ENCODE results near the gene HOXC13. TPM values are rescaled to one million over a fixed set of nuclear protein-coding genes. Genes with fewer than 3 reads are reported as not detected.

Gene HOXC13
- total RNA-seq, 4 donors from 2014 or later, result not detected

- no peak for ATAC-seq
- H3K9me3 ChIP-seq, result peaks cover 0 to 6% (median 0%) of the 10 kb centered on the region in 3 donors
- 0 to 5% methylated on average over 1 to 14 of the region's 20 CpGs for WGBS, 2 donors (ENCODE audit: low coverage in 1 of 2)
- no peak within 1 kb of the TSS for H3K27ac ChIP-seq
- TF ChIP-seq POLR2A (IDR thresholded peaks at IDR 0.05) (no peak), EP300 (IDR thresholded peaks at IDR 0.05) (no peak), POLR2AphosphoS5 (IDR thresholded peaks at IDR 0.05) (no peak)
- TF ChIP-seq, protein P1, sequence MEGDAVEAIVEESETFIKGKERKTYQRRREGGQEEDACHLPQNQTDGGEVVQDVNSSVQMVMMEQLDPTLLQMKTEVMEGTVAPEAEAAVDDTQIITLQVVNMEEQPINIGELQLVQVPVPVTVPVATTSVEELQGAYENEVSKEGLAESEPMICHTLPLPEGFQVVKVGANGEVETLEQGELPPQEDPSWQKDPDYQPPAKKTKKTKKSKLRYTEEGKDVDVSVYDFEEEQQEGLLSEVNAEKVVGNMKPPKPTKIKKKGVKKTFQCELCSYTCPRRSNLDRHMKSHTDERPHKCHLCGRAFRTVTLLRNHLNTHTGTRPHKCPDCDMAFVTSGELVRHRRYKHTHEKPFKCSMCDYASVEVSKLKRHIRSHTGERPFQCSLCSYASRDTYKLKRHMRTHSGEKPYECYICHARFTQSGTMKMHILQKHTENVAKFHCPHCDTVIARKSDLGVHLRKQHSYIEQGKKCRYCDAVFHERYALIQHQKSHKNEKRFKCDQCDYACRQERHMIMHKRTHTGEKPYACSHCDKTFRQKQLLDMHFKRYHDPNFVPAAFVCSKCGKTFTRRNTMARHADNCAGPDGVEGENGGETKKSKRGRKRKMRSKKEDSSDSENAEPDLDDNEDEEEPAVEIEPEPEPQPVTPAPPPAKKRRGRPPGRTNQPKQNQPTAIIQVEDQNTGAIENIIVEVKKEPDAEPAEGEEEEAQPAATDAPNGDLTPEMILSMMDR (IDR thresholded peaks at IDR 0.05), result no peak
- H3K4me3 ChIP-seq, result no peak within 1 kb of the TSS
- no peaks in the 10 kb centered on the region for H3K36me3 ChIP-seq
- H3K4me1 ChIP-seq, result peaks cover 0 to 32% (median 10%) of the 10 kb centered on the region in 3 donors
- peaks cover 100% of the 10 kb centered on the region for H3K27me3 ChIP-seq
Observed at GRCh38 chr12:53954694-53955035, 16.0 kb downstream of the HOXC13 start, which contains the start of gene HOXC12. Gene HOXC12, plus strand, starts transcription at chr12:53954903. Its CDS starts 27 bp downstream, at chr12:53954930.

GRCh38 chr12:53955036-53955775, 16.6 kb downstream of the HOXC13 start:
- ATAC-seq, result no peak
- WGBS, 2 donors (ENCODE audit: low coverage in 1 of 2), result 0 to 6% methylated on average over 1 to 5 of the region's 86 CpGs
- Histone ChIP-seq H3K4me3 (no peak overlapping the region), H3K27ac (no peak overlapping the region), H3K27me3 (peaks cover 100% of the 10 kb centered on the region), H3K9me3 (peaks cover 0 to 6% (median 0%) of the 10 kb centered on the region in 3 donors), H3K4me1 (peaks cover 0 to 30% (median 10%) of the 10 kb centered on the region in 3 donors), H3K36me3 (no peaks in the 10 kb centered on the region)
- TF ChIP-seq POLR2AphosphoS5 (IDR thresholded peaks at IDR 0.05) (no peak), POLR2A (IDR thresholded peaks at IDR 0.05) (no peak), EP300 (IDR thresholded peaks at IDR 0.05) (no peak)
- TF ChIP-seq, protein P1 (IDR thresholded peaks at IDR 0.05), result no peak

- no peak for TF ChIP-seq EP300 (IDR thresholded peaks at IDR 0.05)
- TF ChIP-seq, protein P1 (IDR thresholded peaks at IDR 0.05), result no peak
- no peak for TF ChIP-seq POLR2A (IDR thresholded peaks at IDR 0.05)
- no peak for TF ChIP-seq POLR2AphosphoS5 (IDR thresholded peaks at IDR 0.05)
- ATAC-seq, result no peak
- no peak overlapping the region for H3K27ac ChIP-seq
- no peaks in the 10 kb centered on the region for H3K36me3 ChIP-seq
- WGBS, 2 donors (ENCODE audit: low coverage in 1 of 2), result 8 to 16% methylated on average over 8 to 9 of the region's 10 CpGs
- H3K4me1 ChIP-seq, result peaks cover 0 to 34% (median 11%) of the 10 kb centered on the region in 3 donors
- H3K9me3 ChIP-seq, result peaks cover 0 to 6% (median 0%) of the 10 kb centered on the region in 3 donors
- no peak overlapping the region for H3K4me3 ChIP-seq
- peaks cover 100% of the 10 kb centered on the region for H3K27me3 ChIP-seq
Observed at GRCh38 chr12:53955776-53956250, 17.2 kb downstream of the HOXC13 start.

GRCh38 chr12:53956251-53956887, 17.7 kb downstream of the HOXC13 start:
- Histone ChIP-seq H3K27me3 (peaks cover 100% of the 10 kb centered on the region), H3K36me3 (no peaks in the 10 kb centered on the region), H3K4me3 (no peak overlapping the region), H3K4me1 (peaks cover 0 to 34% (median 13%) of the 10 kb centered on the region in 3 donors), H3K9me3 (peaks cover 0 to 6% (median 0%) of the 10 kb centered on the region in 3 donors), H3K27ac (no peak overlapping the region)
- WGBS, 2 donors (ENCODE audit: low coverage in 1 of 2), result 12 to 19% methylated on average over 5 to 13 of the region's 25 CpGs
- TF ChIP-seq, protein P1 (IDR thresholded peaks at IDR 0.05), result no peak
- TF ChIP-seq EP300 (IDR thresholded peaks at IDR 0.05) (no peak), POLR2AphosphoS5 (IDR thresholded peaks at IDR 0.05) (no peak), POLR2A (IDR thresholded peaks at IDR 0.05) (no peak)
- no peak for ATAC-seq

Data from gastroesophageal sphincter (tissue), 4 donors.